Gastroesophageal sphincter (tissue), 4 donors: ENCODE measurements around the gene MKI67. TPM values are rescaled to one million over a fixed set of nuclear protein-coding genes. Genes with fewer than 3 reads are reported as not detected.

Experiments
- ATAC-seq: fragments of 150-250 bp; one replicate; pipeline ENCODE4 v1.9.1; 2016; ENCODE audit warnings: mild to moderate bottlenecking, moderate library complexity
- H3K27ac ChIP-seq, 4 donors: fragments of 200-600 bp; sonication (generic) in 3 of 4; 1 replicate in 3 of 4; 2 replicates in 1 of 4; pipeline ENCODE4 v1.5.1; 2016 to 2019
- H3K27me3 ChIP-seq: fragments of 200-600 bp; sonication (generic); one replicate; pipeline ENCODE4 v1.5.1; 2019
- H3K36me3 ChIP-seq, 2 donors: fragments of 200-600 bp; sonication (generic); one replicate each; pipeline ENCODE4 v1.5.1; 2019; ENCODE audit warnings: control low read depth in 1 of 2
- H3K4me1 ChIP-seq, 3 donors: fragments of 200-600 bp; sonication (generic); 1 replicate in 2 of 3; 2 replicates in 1 of 3; pipeline ENCODE4 v1.5.1; 2016 to 2019; ENCODE audit warnings: control low read depth in 2 of 3
- H3K4me3 ChIP-seq, 2 donors: fragments of 200-600 bp; sonication (generic); one replicate each; pipeline ENCODE4 v1.5.1; 2019; ENCODE audit warnings: mild to moderate bottlenecking in 1 of 2, moderate library complexity in 1 of 2
- H3K9me3 ChIP-seq, 3 donors: fragments of 200-600 bp; sonication (generic); one replicate each; pipeline ENCODE4 v1.5.1; 2017 to 2019; ENCODE audit warnings: control low read depth in 2 of 3
- CTCF ChIP-seq, 4 experiments: fragments of 200-600 bp in 2 of 4; fragments of 450-650 bp in 2 of 4; sonication (generic) in 1 of 4; IDR thresholded peaks; one replicate each; pipeline ENCODE4 v1.5.1; 2017 to 2019; ENCODE audit warnings: antibody characterized with exemption in 4 of 4, mild to moderate bottlenecking in 2 of 4, moderate library complexity in 2 of 4
- EP300 ChIP-seq: sonication (generic); formaldehyde crosslinking; IDR thresholded peaks from one replicate; pipeline ENCODE4 v1.6.1; 2017; ENCODE audit warnings: antibody characterized with exemption, mild to moderate bottlenecking
- POLR2A ChIP-seq, 2 donors: fragments of 450-650 bp; IDR thresholded peaks; one replicate each; pipeline ENCODE4 v1.6.1; 2017; ENCODE audit warnings: antibody characterized with exemption in 2 of 2, mild to moderate bottlenecking in 2 of 2, moderate library complexity in 1 of 2
- POLR2AphosphoS5 ChIP-seq: sonication (generic); formaldehyde crosslinking; IDR thresholded peaks from one replicate; pipeline ENCODE4 v1.6.1; 2017; ENCODE audit warnings: antibody characterized with exemption
- WGBS, 2 donors: methylation state at CpG; one replicate each; pipeline ENCODE4 v1.1.5; 2018; ENCODE audit warnings: low coverage in 1 of 2; 5-methylcytosine and 5-hydroxymethylcytosine counted together
- total RNA-seq, 4 donors: library from RNA; depleted of rRNA; stranded (reverse); fragments of >200 nt; gene quantifications; one replicate each; pipeline ENCODE4 v1.1.0, GENCODE V29; 2016

The MKI67 gene
- total RNA-seq, 4 donors from 2014 or later, result 0.31 to 1.9 (median 0.70) TPM

GRCh38 chr10:128072046-128072445 is 54.2 kb downstream of the MKI67 start:
- H3K27me3 ChIP-seq, result peaks cover 7% of the 10 kb centered on the region
- no peak overlapping the region for H3K27ac ChIP-seq
- no peaks in the 10 kb centered on the region for H3K9me3 ChIP-seq
- H3K4me1 ChIP-seq, result no peaks in the 10 kb centered on the region
- WGBS, 2 donors, result 71 to 77% methylated on average over 4 to 5 of the region's 6 CpGs
- TF ChIP-seq CTCF (IDR thresholded peaks at IDR 0.05) (no peak), EP300 (no peak), POLR2AphosphoS5 (no peak), POLR2A (IDR thresholded peaks at IDR 0.05) (no peak)
- H3K36me3 ChIP-seq, result peaks cover 0 to 81% of the 10 kb centered on the region in 2 donors
- ATAC-seq, result no peak
- no peak overlapping the region for H3K4me3 ChIP-seq

- H3K4me1 ChIP-seq, result no peaks in the 10 kb centered on the region
- H3K36me3 ChIP-seq, result peaks cover 0 to 81% of the 10 kb centered on the region in 2 donors
- peaks cover 5% of the 10 kb centered on the region for H3K27me3 ChIP-seq
- no peaks in the 10 kb centered on the region for H3K9me3 ChIP-seq
- H3K27ac ChIP-seq, result no peak overlapping the region
- TF ChIP-seq POLR2A (IDR thresholded peaks at IDR 0.05), result no peak
- no peak for TF ChIP-seq EP300
- no peak for TF ChIP-seq CTCF (IDR thresholded peaks at IDR 0.05)
- no peak for TF ChIP-seq POLR2AphosphoS5
- no peak overlapping the region for H3K4me3 ChIP-seq
- WGBS, 2 donors, result 49 to 59% methylated on average over 3 to 9 of the region's 9 CpGs
- no peak for ATAC-seq
Observed at GRCh38 chr10:128071417-128071782, 54.8 kb downstream of the MKI67 start.

GRCh38 chr10:128070721-128071416 is 55.4 kb downstream of the MKI67 start:
- TF ChIP-seq POLR2AphosphoS5 (no peak), POLR2A (IDR thresholded peaks at IDR 0.05) (no peak), EP300 (no peak), CTCF (IDR thresholded peaks at IDR 0.05) (no peak)
- H3K4me1 ChIP-seq, result no peaks in the 10 kb centered on the region
- no peak for ATAC-seq
- H3K4me3 ChIP-seq, result no peak overlapping the region
- no peaks in the 10 kb centered on the region for H3K9me3 ChIP-seq
- peaks cover 0 to 86% of the 10 kb centered on the region in 2 donors for H3K36me3 ChIP-seq
- H3K27me3 ChIP-seq, result peaks cover 5% of the 10 kb centered on the region
- WGBS, 2 donors, result 67 to 70% methylated on average over 1 to 2 of the region's 17 CpGs
- no peak overlapping the region for H3K27ac ChIP-seq

GRCh38 chr10:128070161-128070560 is 56.1 kb downstream of the MKI67 start:
- H3K27me3 ChIP-seq, result peaks cover 5% of the 10 kb centered on the region
- TF ChIP-seq EP300 (no peak), CTCF (IDR thresholded peaks at IDR 0.05) (no peak)
- H3K4me1 ChIP-seq, result peaks cover 0 to 7% (median 0%) of the 10 kb centered on the region in 3 donors
- H3K36me3 ChIP-seq, result peaks cover 0 to 81% of the 10 kb centered on the region in 2 donors
- 75% methylated on average over 3 of the region's 10 CpGs; no CpG with 5 or more reads in 1 of the 2 donors for WGBS, 2 donors
- ATAC-seq, result no peak
- no peak overlapping the region for H3K27ac ChIP-seq
- no peak overlapping the region for H3K4me3 ChIP-seq
- H3K9me3 ChIP-seq, result no peaks in the 10 kb centered on the region

- WGBS, 2 donors, result 48 to 60% methylated on average over 1 to 18 of the region's 28 CpGs
- peaks cover 0 to 75% of the 10 kb centered on the region in 2 donors for H3K36me3 ChIP-seq
Observed at GRCh38 chr10:128069351-128070051, 56.7 kb downstream of the MKI67 start.

More at GRCh38 chr10:128069351-128070051, 56.7 kb downstream of the MKI67 start:
- peaks cover 5% of the 10 kb centered on the region for H3K27me3 ChIP-seq
- TF ChIP-seq EP300 (no peak), POLR2A (IDR thresholded peaks at IDR 0.05) (no peak), CTCF (IDR thresholded peaks at IDR 0.05) (peak in 3 of 4 experiments; percentile 70 to 80 (median 80)), POLR2AphosphoS5 (no peak)
- H3K27ac ChIP-seq, result no peak overlapping the region
- H3K9me3 ChIP-seq, result no peaks in the 10 kb centered on the region
- H3K4me1 ChIP-seq, result peaks cover 0 to 13% (median 0%) of the 10 kb centered on the region in 3 donors
- H3K4me3 ChIP-seq, result no peak overlapping the region
- peak; percentile 42 for ATAC-seq
